Stimulated activated CD4-positive, alpha-beta T cell treated with anti-CD3 and anti-CD28 coated beads, Interleukin-12 subunit alpha, Interleukin-12 subunit beta, amount 100 ng/mL, for 24 hours (primary cell): ENCODE measurements around the gene AGRN.

Experiments used
- DNase-seq, 2 experiments: peaks; one replicate each; pipeline ENCODE4 v3.0.0-alpha.2; 2020; ENCODE audit warnings: low read depth in 2 of 2

Gene AGRN

GRCh38 chr1:1079408-1080121, 59.6 kb downstream of the AGRN start:
- DNase-seq = no peak

- no peak for DNase-seq
Observed at GRCh38 chr1:1080122-1080757, 60.3 kb downstream of the AGRN start.

- DNase-seq = no peak
Observed at GRCh38 chr1:1080951-1081310, 61.0 kb downstream of the AGRN start.

- no peak for DNase-seq
Observed at GRCh38 chr1:1081311-1082238, 61.7 kb downstream of the AGRN start.

- DNase-seq = no peak
Observed at GRCh38 chr1:1082239-1082775, 62.4 kb downstream of the AGRN start.

- no peak for DNase-seq
Observed at GRCh38 chr1:1082776-1083415, 63.0 kb downstream of the AGRN start.

GRCh38 chr1:1083416-1084371, 63.8 kb downstream of the AGRN start:
- no peak for DNase-seq

- no peak for DNase-seq
Observed at GRCh38 chr1:1084372-1085170, 64.7 kb downstream of the AGRN start.

- no peak for DNase-seq
Observed at GRCh38 chr1:1085171-1085841, 65.4 kb downstream of the AGRN start.

GRCh38 chr1:1085911-1086841, 66.3 kb downstream of the AGRN start:
- DNase-seq = no peak

GRCh38 chr1:1086911-1087341, 67.0 kb downstream of the AGRN start:
- DNase-seq = no peak

GRCh38 chr1:1087351-1088028, 67.6 kb downstream of the AGRN start:
- DNase-seq = no peak

- DNase-seq = no peak
Observed at GRCh38 chr1:1088029-1088800, 68.3 kb downstream of the AGRN start.

GRCh38 chr1:1088801-1089680, 69.1 kb downstream of the AGRN start:
- no peak for DNase-seq

- DNase-seq = no peak
Observed at GRCh38 chr1:1089731-1090423, 70.0 kb downstream of the AGRN start.
